Stimulated activated CD8-positive, alpha-beta memory T cell treated with anti-CD3 and anti-CD28 coated beads, Interleukin-15, amount 100 ng/mL, for 4 hours (primary cell): ENCODE measurements around the gene CDC42BPG.

Experiments used
- DNase-seq, 2 donors: peaks; one replicate each; pipeline ENCODE4 v3.0.0-alpha.2; 2020; ENCODE audit warnings: low read depth in 2 of 2

Gene CDC42BPG

GRCh38 chr11:64804346-64805210 lies 39.9 kb downstream of the CDC42BPG start:
- DNase-seq: no peak

DNA sequence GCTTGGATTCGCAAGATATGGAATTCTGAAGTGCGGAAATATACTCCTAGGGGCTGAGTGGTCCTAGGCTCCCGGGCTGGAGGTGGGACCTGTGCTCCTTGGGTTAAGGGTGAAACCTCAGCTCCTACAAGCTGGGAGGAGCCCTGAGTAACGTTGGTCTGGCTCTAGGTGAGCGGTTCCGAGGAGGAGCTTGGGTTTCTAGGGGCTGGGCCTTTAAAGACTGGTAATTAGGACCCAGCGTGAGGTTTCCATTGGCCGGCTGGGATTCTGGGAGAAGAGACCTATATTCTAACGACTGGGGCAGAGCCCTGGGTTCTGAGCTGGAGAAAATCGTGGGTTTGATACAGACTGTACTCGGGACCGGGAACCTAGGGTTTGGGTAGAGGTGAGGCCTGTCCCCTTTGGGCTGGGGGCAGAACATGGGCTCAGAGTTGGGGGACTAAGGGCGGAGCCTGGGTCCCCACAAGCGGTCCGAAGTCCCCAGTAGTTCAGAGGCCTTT lies 40.6 kb downstream of the CDC42BPG start:
- no peak for DNase-seq

GRCh38 chr11:64803158-64803845 lies 41.2 kb downstream of the CDC42BPG start, which contains the start of gene MAP4K2:
TSS of gene MAP4K2 (minus strand) at chr11:64803214. CDS start at chr11:64803149, 65 bp downstream.
- DNase-seq: peak; percentile 66 to 76

DNA sequence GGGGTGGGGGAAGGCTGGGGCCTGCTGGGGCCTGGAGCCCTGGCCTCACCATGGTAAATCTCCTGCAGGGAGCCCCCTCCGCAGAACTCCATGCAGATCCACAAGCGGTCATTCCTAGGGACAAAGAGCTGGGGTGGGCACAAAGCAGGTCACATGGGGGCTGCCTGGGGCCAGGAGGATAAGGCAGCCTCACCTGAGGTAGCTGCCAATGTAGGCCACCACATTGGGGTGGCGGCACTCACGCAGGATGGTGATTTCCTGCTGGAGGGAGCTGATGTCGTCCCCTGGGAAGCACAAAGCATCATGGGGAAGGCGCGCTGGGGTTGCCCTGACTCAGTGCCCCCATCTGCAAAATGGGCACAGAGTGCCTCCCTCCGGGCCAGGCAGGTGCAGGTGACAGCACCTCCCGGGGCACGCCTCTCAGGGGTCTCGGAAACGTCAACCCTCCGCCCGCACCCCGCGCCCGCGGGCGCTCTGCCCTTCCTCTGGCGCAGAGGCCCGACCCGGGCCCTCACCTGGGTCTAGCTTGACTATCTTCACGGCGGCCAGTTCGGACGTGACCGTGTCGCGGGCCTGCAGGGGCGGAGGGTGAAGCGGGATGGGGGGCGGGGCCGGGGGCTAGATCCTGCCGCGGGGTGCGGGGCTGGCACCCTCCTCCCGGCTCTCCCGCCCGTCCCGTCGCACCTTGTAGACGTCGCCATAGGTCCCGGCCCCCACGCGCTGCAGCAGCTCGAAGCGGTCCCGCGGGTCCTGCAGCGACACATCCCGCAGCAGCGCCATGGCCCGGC lies 41.9 kb downstream of the CDC42BPG start:
- no peak for DNase-seq

DNA sequence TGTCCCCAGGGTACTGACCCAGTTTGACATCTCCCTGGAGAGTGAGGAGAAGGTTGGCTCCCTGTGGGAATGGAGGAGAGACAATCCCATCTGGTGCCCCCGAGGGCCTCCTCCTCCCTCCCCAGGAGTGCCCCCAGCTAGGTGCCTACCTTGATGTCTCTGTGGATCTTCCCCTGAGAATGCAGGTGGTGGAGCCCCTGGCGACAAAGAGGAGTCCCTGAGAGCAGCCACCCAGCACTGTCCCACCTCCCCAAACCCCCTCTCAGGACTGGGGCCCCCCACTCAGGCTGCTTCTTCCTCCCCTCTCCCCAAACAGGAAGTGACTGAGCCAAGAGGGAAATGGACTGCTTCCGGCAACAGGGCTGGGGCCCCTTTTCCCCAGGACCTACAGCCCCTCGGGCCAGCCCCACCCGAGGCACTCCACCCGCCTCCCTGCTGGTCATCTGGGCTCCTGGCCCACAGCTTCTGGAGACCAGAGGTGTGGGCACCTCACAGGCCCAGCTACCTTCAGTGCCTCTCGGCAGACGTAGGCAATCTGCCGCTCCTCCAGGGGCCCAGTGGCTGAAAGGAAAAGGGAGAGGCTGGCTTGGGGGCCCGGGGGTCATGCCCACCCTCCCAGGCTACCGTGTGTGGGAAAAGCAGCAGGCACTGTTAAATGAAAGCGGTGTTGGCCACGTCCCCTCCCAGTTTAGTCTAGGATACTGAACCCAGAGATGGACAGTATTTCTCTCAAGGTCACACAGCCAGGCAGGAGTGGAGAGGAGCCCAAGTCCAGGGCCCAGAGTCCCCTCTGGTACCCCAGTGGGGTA lies 42.7 kb downstream of the CDC42BPG start:
- no peak for DNase-seq

- no peak for DNase-seq
Measured at GRCh38 chr11:64801158-64801464, 43.3 kb downstream of the CDC42BPG start.

DNA sequence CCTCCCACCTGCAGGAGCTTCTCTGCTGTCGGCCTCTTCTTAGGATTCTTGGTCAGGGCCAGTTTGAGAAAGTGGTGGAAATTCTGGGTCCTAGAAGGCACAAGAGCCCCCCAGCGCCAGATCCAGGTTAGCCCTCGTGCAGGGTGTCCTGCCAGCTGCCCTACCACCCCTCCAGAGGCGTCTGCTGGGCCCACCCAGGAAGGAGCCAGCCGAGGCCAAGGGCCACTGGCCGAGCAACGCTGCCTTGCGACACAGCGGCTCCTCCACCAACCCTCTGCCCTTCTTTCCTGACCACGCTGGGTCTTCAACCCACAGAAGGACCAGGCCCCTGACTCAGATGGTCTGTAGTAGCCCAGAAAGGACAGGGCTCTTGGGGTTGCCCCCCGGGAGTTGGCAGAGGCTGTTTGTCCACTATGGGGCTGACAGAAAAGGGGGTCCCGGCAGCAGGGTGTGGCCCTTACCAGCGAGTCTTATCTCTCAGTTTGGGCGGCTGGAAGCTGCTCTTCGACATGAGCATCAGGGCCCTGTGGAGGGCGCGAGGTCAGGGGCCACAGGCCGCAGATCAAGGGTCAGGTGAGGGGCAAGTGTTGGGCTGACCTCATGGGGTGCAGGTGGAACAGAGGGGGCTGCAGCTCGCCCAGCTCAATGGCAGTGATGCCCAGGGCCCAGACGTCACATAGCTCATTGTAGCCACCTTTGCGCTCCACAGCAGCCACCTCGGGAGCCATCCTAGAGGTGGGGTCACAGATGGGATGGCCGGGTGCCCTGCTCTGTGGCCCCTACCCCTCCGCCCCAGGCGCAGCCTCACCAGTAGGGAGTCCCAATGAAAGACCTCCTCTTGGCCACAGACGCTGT lies 43.9 kb downstream of the CDC42BPG start:
- DNase-seq: no peak

DNA sequence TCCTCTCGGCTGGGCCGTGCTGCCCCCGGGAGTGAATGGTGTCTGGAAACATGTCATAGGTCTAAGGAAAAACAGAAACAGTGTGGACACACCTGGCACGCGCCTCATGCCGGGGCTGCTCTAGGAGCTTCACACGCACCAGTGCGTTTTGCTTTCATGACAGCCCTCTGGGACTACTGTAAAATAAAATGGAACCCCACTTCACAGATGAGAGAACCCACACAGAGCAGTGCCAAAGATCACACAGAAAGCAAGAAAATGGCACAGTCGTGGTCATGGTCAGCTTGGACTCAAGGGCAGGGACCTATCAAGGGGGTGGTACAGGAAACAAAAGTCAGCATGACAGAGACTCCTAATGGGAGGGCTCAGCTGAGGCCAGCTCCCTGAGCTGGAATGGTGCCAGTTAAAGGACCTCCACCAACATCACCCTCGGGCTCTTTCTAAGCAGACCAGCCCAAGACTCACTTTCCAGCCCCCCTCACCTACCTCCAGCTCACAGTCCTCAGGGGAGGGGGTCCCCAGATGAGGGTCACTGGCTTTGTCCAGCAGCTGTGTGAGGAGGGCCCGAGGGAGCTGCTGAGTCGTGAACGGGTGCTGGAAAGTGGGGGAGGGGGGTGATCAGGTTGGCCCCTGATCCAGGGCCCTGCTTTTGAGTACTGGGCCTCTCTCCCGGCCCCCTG lies 44.7 kb downstream of the CDC42BPG start:
- DNase-seq: no peak

DNA sequence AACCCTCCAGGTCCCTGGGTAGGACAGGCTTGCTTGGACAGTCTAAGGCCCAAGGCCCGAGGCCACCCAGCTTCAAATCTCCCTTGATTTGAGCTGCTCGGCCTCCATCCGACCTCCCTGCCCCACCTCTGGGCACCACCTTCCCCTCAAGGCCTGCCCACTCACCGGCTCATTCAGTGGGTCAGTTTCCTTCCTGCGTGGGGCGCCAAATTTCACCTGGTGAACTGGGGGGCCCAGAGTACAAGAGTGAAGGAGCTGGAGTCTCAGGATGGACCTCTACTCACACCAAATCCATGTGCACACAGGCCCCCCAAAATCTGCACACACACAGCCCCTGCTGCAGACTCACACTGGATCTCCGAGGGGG lies 45.2 kb downstream of the CDC42BPG start:
- no peak for DNase-seq

DNA sequence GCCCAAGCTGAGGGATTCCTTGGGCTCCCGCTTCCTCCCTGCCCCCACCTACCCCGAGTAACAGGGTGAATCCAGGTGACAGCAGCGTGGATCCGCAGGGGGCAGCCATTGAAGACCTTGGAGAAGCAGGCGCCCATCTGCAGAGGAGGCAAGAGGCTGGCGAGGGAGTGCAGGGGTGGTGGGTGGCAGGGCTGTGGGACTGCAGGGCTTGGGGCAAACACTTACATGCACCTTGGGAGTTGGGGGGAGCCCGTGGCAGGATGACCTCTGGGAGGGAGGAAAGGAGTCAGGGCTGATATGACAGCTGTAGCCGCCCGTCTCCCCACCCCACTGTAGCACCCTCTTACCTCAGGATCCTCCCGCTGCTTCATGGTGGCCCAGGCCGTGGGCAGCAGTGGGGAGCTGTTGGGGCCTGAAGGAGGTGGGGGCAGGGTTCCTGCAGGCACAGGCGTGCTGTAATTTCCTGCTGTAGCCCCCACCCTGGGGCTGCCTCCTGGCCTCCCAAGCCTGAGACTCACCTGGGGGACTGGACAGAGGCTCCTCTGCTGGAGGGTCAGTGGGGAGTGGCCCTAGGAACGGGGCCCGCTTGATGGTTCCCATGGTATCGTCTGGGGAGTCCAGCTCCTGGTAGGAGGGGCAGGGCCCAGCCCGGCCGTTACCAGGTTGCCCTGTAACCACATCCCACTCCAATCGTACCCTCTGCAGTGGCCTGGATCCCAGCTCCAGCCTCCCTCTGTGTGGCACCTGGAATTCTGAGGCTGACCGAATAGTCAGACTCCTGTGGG lies 47.5 kb downstream of the CDC42BPG start:
- no peak for DNase-seq

- DNase-seq: no peak
Measured at GRCh38 chr11:64796047-64796756, 48.3 kb downstream of the CDC42BPG start.

DNA sequence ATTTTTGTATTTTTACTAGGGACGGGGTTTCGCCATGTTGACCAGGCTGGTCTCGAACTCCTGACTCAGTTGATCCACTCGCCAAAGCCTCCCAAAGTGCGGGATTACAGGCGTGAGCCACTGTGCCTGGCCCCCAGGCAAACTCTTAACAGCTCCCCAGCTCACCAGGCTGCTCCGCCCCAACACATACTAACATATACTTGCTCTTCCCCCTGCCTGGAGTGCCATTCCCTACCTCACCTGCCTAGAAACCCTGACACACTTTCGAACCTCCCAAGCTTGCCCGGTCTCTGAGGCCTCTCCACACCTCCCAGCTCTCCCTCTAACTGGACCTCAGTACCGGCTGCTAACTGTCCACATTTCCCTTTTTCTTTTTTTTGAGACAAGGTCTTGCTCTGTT lies 49.9 kb downstream of the CDC42BPG start:
- no peak for DNase-seq

- DNase-seq: no peak
Measured at GRCh38 chr11:64793271-64794160, 50.9 kb downstream of the CDC42BPG start.

GRCh38 chr11:64792482-64792881 lies 52.0 kb downstream of the CDC42BPG start:
- DNase-seq: no peak

GRCh38 chr11:64791781-64792291 lies 52.6 kb downstream of the CDC42BPG start:
- DNase-seq: no peak

DNA sequence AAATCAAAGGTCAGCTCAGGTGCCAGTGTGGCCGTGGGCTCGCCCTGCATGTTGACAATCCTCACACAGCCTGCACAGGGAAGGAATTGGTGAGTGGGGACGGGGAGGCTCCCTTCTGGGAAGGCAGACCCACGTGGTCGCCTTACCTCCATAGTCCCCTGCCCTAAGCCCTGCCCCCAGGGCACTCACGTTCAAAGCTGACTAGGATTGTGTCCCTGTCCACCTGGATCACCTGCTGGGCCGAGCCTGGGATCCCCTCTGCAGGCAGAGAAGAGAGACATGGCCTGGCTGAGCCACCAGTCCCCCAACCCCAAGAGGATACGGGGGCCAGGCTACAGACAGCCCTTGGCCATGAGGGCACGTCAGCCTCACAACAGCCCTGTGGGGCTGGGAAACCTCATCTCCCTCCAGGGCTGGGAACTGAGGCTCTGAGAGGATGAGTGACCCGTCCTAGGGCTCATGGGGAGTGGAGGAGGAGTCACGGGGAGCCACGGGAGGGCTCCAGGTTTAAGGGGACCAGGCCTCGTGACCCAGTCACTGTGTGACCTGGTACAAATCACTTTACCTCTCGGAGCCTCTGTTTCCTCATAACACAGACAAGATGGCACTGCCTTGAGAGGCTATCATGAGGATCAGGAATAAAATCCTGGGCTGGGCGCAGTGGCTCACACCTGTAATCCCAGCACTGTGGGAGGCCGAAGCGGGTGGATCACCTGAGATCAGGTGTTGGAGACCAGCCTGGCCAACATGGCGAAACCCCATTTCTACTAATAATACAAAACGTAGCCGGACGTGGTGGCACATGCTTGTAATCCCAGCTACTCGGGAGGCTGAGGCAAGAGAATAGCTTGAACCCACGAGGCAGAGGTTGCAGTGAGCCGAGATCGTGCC lies 54.0 kb downstream of the CDC42BPG start:
- DNase-seq: no peak
